ENCODE results near the gene GPRIN1.
"Not testable (repeated sequence)": the region's sequence is repeated elsewhere in the genome, so short reads cannot be mapped to it uniquely, and the experiment has no call there.

The GPRIN1 gene

GRCh38 chr5:176597417-176598389 lies 12.3 kb downstream of the GPRIN1 start:
- DNase-seq (ENCODE audit: low read depth) = no peak

GRCh38 chr5:176596689-176597416 lies 13.1 kb downstream of the GPRIN1 start:
- peak; percentile 51 for DNase-seq (ENCODE audit: low read depth)

- DNase-seq (ENCODE audit: low read depth) = no peak
Measured at GRCh38 chr5:176596069-176596644, 13.8 kb downstream of the GPRIN1 start.

- no peak for DNase-seq (ENCODE audit: low read depth)
Measured at GRCh38 chr5:176595386-176595943, 14.5 kb downstream of the GPRIN1 start.

- DNase-seq (ENCODE audit: low read depth) = no peak
Measured at GRCh38 chr5:176594554-176594953, 15.4 kb downstream of the GPRIN1 start.

GRCh38 chr5:176593273-176593869 lies 16.6 kb downstream of the GPRIN1 start:
- no peak for DNase-seq (ENCODE audit: low read depth)

- no peak for DNase-seq (ENCODE audit: low read depth)
Measured at GRCh38 chr5:176592573-176592972, 17.4 kb downstream of the GPRIN1 start.

- DNase-seq (ENCODE audit: low read depth) = not testable (repeated sequence)
Measured at GRCh38 chr5:176591667-176592066, 18.3 kb downstream of the GPRIN1 start.

- no peak for DNase-seq (ENCODE audit: low read depth)
Measured at GRCh38 chr5:176590035-176590717, 19.8 kb downstream of the GPRIN1 start.

- DNase-seq (ENCODE audit: low read depth) = no peak
Measured at GRCh38 chr5:176589039-176589769, 20.8 kb downstream of the GPRIN1 start.

- DNase-seq (ENCODE audit: low read depth) = no peak
Measured at GRCh38 chr5:176588297-176588696, 21.7 kb downstream of the GPRIN1 start.

GRCh38 chr5:176587398-176587797 lies 22.6 kb downstream of the GPRIN1 start:
- DNase-seq (ENCODE audit: low read depth) = no peak

- DNase-seq (ENCODE audit: low read depth) = no peak
Measured at GRCh38 chr5:176583076-176583475, 26.9 kb downstream of the GPRIN1 start.

- DNase-seq (ENCODE audit: low read depth) = no peak
Measured at GRCh38 chr5:176581361-176581760, 28.6 kb downstream of the GPRIN1 start.

- DNase-seq (ENCODE audit: low read depth) = no peak
Measured at GRCh38 chr5:176579323-176579722, 30.6 kb downstream of the GPRIN1 start.

- DNase-seq (ENCODE audit: low read depth) = no peak
Measured at GRCh38 chr5:176578391-176578808, 31.6 kb downstream of the GPRIN1 start.

GRCh38 chr5:176577312-176578176 lies 32.4 kb downstream of the GPRIN1 start:
- no peak for DNase-seq (ENCODE audit: low read depth)

- no peak for DNase-seq (ENCODE audit: low read depth)
Measured at GRCh38 chr5:176575488-176576422, 34.2 kb downstream of the GPRIN1 start.
